Motor neuron (in vitro differentiated cells): Measurements from ENCODE around the gene IL4I1. TPM values are rescaled to one million over a fixed set of nuclear protein-coding genes. Genes with fewer than 3 reads are reported as not detected.

Experiments
- ATAC-seq, 8 experiments: fragments of 200-7000 bp; cut with Tn5 transposase; replicated peaks in 6 of 8; 2 replicates each; pipeline ENCODE4 v1.8.0; 2021; ENCODE audit warnings: mild to moderate bottlenecking in 8 of 8, moderate library complexity in 8 of 8
- H3K27ac ChIP-seq, 2 donors: fragments of 250-450 bp; sonication (Bioruptor Pico); 2 replicates each; pipeline ENCODE4 v1.9.0; 2021; ENCODE audit warnings: antibody characterized with exemption in 2 of 2, mild to moderate bottlenecking in 2 of 2, moderate library complexity in 1 of 2
- H3K4me1 ChIP-seq, 2 donors: fragments of 250-450 bp; sonication (Bioruptor Pico); replicated peaks in 1 of 2; 2 replicates each; pipeline ENCODE4 v1.6.1; 2021; ENCODE audit warnings: antibody characterized with exemption in 2 of 2, mild to moderate bottlenecking in 2 of 2, moderate library complexity in 1 of 2
- H3K4me3 ChIP-seq, 5 donors: fragments of 250-450 bp; sonication (Bioruptor Pico); 2 replicates each; pipeline ENCODE4 v1.9.0; 2021; ENCODE audit warnings: antibody characterized with exemption in 5 of 5, mild to moderate bottlenecking in 5 of 5, moderate library complexity in 4 of 5
- WGBS, 10 experiments: fragments of 450-650 bp; shearing (Covaris generic); methylation state at CpG; one replicate each; pipeline ENCODE4 v1.0.0; 2022; 5-methylcytosine and 5-hydroxymethylcytosine counted together
- in situ Hi-C, 9 experiments: fragments of 400-800 bp; cut with MboI; loops; one replicate each; pipeline ENCODE4 v1.15.0; 2021; ENCODE audit warnings: low sequenced_read_pairs in 9 of 9, low pct_unique_long_range_greater_than_20kb in 2 of 9; ENCODE audit not compliant: unreplicated experiment in 9 of 9
- total RNA-seq, 8 experiments: library from RNA; unstranded; fragments of 300-600 nt; gene quantifications; 2 replicates each; pipeline versions ENCODE4 v1.2.3 to v1.2.4, GENCODE V29; 2022

The IL4I1 gene
- total RNA-seq, 8 experiments from 2014 or later = 0.21 to 0.99 (median 0.35) TPM

DNA sequence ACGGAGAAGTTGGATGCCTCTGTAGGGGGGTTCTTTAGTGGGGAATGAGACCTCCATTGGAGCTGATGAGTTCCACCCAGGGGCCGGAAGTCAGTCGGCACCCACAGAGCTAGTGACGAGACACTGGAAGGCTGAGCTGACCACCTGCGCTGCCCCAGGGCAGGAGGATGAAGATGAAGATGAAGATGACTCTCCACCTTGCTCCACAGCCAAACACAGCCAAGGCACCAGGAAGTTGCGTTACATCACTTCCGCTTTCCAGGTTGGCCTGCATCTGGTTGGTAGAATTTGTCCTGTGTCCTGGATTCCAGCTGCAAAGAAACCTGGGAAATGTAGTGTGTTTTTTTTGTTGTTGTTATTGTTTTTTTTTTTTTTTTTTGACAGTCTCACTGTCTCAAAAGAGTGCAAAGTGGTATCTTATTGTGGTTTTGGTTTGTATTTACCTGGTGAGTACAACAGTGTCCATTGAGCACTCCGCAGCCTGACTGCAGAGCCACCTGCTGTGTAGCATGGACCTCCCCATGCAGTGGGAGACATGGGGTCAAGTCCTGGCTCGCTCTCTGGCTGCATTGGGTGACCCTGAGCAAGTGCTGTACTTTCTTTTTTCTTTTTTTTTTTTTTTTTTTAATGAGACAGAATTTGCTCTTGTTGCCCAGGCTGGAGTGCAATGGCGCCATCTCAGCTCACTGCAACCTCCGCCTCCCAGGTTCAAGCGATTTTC lies 17.3 kb downstream of the IL4I1 start:
- H3K4me1 ChIP-seq = peaks cover 4 to 9% of the 10 kb centered on the region in 2 donors
- peak overlapping the region in 1 of 5 donors; percentile 96 for H3K4me3 ChIP-seq
- no peak for ATAC-seq
- WGBS, 10 experiments = 83 to 100% (median 96%) methylated on average over 2 to 9 of the region's 12 CpGs; no CpG with 5 or more reads in 1 of the 10 experiments
- no peak overlapping the region for H3K27ac ChIP-seq
- in situ Hi-C loops = no loop called here

DNA sequence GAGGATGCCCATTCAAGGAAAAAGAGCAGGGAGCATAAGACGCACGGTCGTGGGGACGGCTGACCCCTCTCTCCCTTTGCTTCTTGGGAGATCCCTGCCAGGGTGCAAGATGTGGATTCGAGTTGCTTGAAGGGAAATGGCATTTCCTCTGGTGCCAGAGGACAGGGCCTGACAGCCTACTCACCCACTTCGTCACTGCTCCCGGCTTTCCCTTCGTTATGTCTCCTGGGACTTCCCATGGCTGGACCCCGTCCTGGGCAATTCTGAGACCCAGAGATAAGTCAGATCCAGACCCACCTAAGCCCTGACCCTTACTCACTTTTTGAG lies 18.0 kb downstream of the IL4I1 start:
- no peak for ATAC-seq

GRCh38 chr19:49877879-49878743 lies 18.6 kb downstream of the IL4I1 start:
- 0 to 40% (median 14%) methylated on average over 1 to 9 of the region's 41 CpGs; no CpG with 5 or more reads in 2 of the 10 experiments for WGBS, 10 experiments

More for the DNA sequence above, 18.0 kb downstream of the IL4I1 start:
- Histone ChIP-seq H3K4me1 (peaks cover 4 to 9% of the 10 kb centered on the region in 2 donors), H3K27ac (no peak overlapping the region), H3K4me3 (peak overlapping the region in 4 of 5 donors; percentile 73 to 99 (median 94))
- 61 to 90% (median 80%) methylated on average over 2 to 6 of the region's 9 CpGs; no CpG with 5 or more reads in 3 of the 10 experiments for WGBS, 10 experiments
- in situ Hi-C loops = no loop called here

GRCh38 chr19:49877020-49877878 lies 19.4 kb downstream of the IL4I1 start, which contains the start of the genes AKT1S1 and TBC1D17:
TSS of gene AKT1S1 (minus strand) at chr19:49877355. CDS start at chr19:49873295, 4,060 bp downstream.
TSS of gene TBC1D17 (plus strand) at chr19:49877702. CDS start at chr19:49877724, 22 bp downstream.
- Histone ChIP-seq H3K4me1 (peaks cover 4 to 9% of the 10 kb centered on the region in 2 donors), H3K27ac (peak within 1 kb of the TSS; percentile 99), H3K4me3 (peak within 1 kb of the TSS; percentile 90 to 99 (median 96))
- ATAC-seq = peak; percentile 53 to 71 (median 66)
- in situ Hi-C loops = no loop called here
- WGBS, 10 experiments = 0 to 5% (median 1%) methylated on average over 3 to 29 of the region's 61 CpGs; no CpG with 5 or more reads in 2 of the 10 experiments

More at GRCh38 chr19:49877879-49878743, 18.6 kb downstream of the IL4I1 start:
- peaks cover 4 to 9% of the 10 kb centered on the region in 2 donors for H3K4me1 ChIP-seq
- peak overlapping the region; percentile 99 for H3K27ac ChIP-seq
- peak overlapping the region; percentile 71 to 99 (median 91) for H3K4me3 ChIP-seq
- peak; percentile 71 to 81 (median 77) for ATAC-seq
- in situ Hi-C loops = no loop called here

- in situ Hi-C loops = no loop called here
Measured at GRCh38 chr19:49876422-49877019, 20.2 kb downstream of the IL4I1 start.

DNA sequence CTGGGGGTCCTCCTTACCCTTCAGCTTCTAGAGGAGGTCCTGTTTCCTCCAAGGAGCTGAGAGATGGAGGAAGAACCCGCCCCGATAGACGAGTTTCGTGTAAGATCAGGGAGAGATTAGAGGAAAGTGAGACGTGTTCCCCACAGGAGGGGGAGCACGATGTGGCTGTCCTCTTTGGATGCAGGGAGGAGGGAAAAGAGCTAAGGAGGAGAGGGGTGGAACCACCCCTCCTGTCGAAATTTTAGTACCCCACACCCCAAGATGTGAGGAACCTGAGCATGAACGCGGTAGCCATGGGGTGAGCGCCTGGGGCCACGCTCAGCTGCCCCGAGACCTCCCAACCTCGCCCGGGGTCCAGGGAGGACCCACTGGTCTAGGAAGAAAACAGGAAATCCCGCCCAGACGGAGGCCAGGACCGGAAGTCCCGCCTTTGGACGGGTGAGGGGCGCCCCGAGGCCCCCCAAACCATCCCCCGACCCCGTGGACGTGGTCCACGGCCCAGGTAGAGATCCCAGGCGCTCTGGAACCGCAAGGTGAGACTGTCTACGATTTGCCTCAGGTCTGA lies 20.7 kb downstream of the IL4I1 start:
- in situ Hi-C loops = no loop called here
- Histone ChIP-seq H3K27ac (peak overlapping the region; percentile 99), H3K4me1 (peaks cover 4 to 9% of the 10 kb centered on the region in 2 donors), H3K4me3 (peak overlapping the region; percentile 90 to 99 (median 96))
- ATAC-seq = peak; percentile 4 to 34 (median 26)
- WGBS, 10 experiments = 0% methylated on average over 2 to 6 of the region's 28 CpGs; no CpG with 5 or more reads in 6 of the 10 experiments

More at GRCh38 chr19:49876422-49877019, 20.2 kb downstream of the IL4I1 start:
- H3K27ac ChIP-seq = peak overlapping the region; percentile 99
- ATAC-seq = peak; percentile 35 to 56 (median 51)
- 0% methylated on average over 2 to 18 of the region's 46 CpGs; no CpG with 5 or more reads in 4 of the 10 experiments for WGBS, 10 experiments
- H3K4me1 ChIP-seq = peaks cover 4 to 9% of the 10 kb centered on the region in 2 donors
- H3K4me3 ChIP-seq = peak overlapping the region; percentile 90 to 99 (median 96)

GRCh38 chr19:49875177-49875576 lies 21.5 kb downstream of the IL4I1 start:
- 74 to 100% (median 100%) methylated on average over 1 to 2 of the region's 4 CpGs; no CpG with 5 or more reads in 7 of the 10 experiments for WGBS, 10 experiments
- in situ Hi-C loops = no loop called here

GRCh38 chr19:49874503-49875157 lies 22.1 kb downstream of the IL4I1 start:
- 88 to 100% (median 91%) methylated on average over 1 to 7 of the region's 11 CpGs; no CpG with 5 or more reads in 6 of the 10 experiments for WGBS, 10 experiments
- no peak overlapping the region for H3K27ac ChIP-seq
- no peak overlapping the region for H3K4me3 ChIP-seq
- in situ Hi-C loops = no loop called here
- peaks cover 8 to 14% of the 10 kb centered on the region in 2 donors for H3K4me1 ChIP-seq
- ATAC-seq = no peak

More at GRCh38 chr19:49875177-49875576, 21.5 kb downstream of the IL4I1 start:
- Histone ChIP-seq H3K27ac (peak overlapping the region in 1 of 2 donors; percentile 99), H3K4me3 (peak overlapping the region; percentile 90 to 99 (median 96)), H3K4me1 (peaks cover 6 to 13% of the 10 kb centered on the region in 2 donors)
- ATAC-seq = no peak

DNA sequence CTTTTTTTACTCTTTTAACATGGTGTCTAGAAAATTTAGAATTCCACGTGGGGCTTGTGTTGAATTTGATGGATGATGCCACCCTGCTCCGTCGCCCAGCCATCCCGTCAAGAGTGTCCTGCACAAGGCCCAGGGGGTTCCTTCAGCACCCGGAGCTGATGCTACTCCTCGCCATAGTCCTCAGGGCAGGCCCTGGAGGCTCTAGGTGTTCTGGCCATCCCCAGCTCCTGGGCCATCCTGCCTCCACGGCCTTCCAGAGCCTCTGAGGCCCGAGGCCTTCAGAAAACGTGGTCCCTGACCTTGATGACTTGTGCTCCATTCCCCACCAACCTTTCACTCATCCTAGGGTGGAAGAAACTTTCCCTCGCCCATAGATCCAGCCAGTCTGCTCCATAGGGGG lies 22.9 kb downstream of the IL4I1 start:
- Histone ChIP-seq H3K4me1 (peaks cover 10 to 14% of the 10 kb centered on the region in 2 donors), H3K4me3 (no peak overlapping the region), H3K27ac (no peak overlapping the region)
- in situ Hi-C loops = no loop called here
- 87 to 100% (median 95%) methylated on average over 1 to 9 of the region's 10 CpGs; no CpG with 5 or more reads in 2 of the 10 experiments for WGBS, 10 experiments
- no peak for ATAC-seq

GRCh38 chr19:49873129-49873521 lies 23.6 kb downstream of the IL4I1 start:
- H3K27ac ChIP-seq = no peak overlapping the region
- no peak overlapping the region for H3K4me3 ChIP-seq
- H3K4me1 ChIP-seq = peaks cover 9 to 12% of the 10 kb centered on the region in 2 donors
- ATAC-seq = no peak
- WGBS, 10 experiments = 100% methylated on average over 2 of the region's 29 CpGs; no CpG with 5 or more reads in 9 of the 10 experiments
- in situ Hi-C loops = no loop called here
